DND-41 (cell line): ENCODE results near the gene PRKAG2.

Experiments used
- ATAC-seq: fragments of 200-7000 bp; cut with Tn5 transposase; 3 replicates; pipeline ENCODE4 v1.9.1; 2021; ENCODE audit warnings: low read depth; ENCODE audit not compliant: insufficient read depth
- DNase-seq: peaks from one replicate; pipeline ENCODE4 v3.0.0-alpha.2; 2020
- H2AFZ ChIP-seq: 2 replicates; pipeline ENCODE4 v1.6.0; 2012; ENCODE audit warnings: low read depth, low read length
- H3K27ac ChIP-seq: 2 replicates; pipeline ENCODE4 v1.5.1; 2012; ENCODE audit warnings: low read length, inconsistent platforms
- H3K27me3 ChIP-seq: fragments of 200-600 bp; sonication (generic); 2 replicates; pipeline ENCODE4 v1.6.0; 2012; ENCODE audit warnings: low read length, mild to moderate bottlenecking, inconsistent platforms; ENCODE audit not compliant: insufficient read depth, poor library complexity
- H3K36me3 ChIP-seq: 2 replicates; pipeline ENCODE4 v1.5.1; 2012; ENCODE audit warnings: low read length, inconsistent platforms; ENCODE audit not compliant: insufficient read depth
- H3K4me1 ChIP-seq: 2 replicates; pipeline ENCODE4 v1.5.1; 2012; ENCODE audit warnings: mild to moderate bottlenecking, low read length; ENCODE audit not compliant: insufficient read depth
- H3K4me2 ChIP-seq: 2 replicates; pipeline ENCODE4 v1.6.0; 2012; ENCODE audit warnings: mild to moderate bottlenecking, moderate library complexity, low read length, inconsistent platforms; ENCODE audit not compliant: insufficient read depth
- H3K4me3 ChIP-seq, 2 experiments: fragments of 200-600 bp in 1 of 2; shearing (Covaris generic) in 1 of 2; 2 replicates each; pipeline ENCODE4 v1.5.1; 2012 to 2016; ENCODE audit warnings: inconsistent platforms in 2 of 2, low read length in 2 of 2, mild to moderate bottlenecking in 2 of 2, low read depth in 1 of 2, moderate library complexity in 1 of 2
- H3K79me2 ChIP-seq: 2 replicates; pipeline ENCODE4 v1.6.0; 2012; ENCODE audit warnings: low read length, inconsistent platforms; ENCODE audit not compliant: insufficient read depth
- H3K9ac ChIP-seq: 2 replicates; pipeline ENCODE4 v1.6.0; 2012; ENCODE audit warnings: low read depth, mild to moderate bottlenecking, inconsistent platforms, low read length, moderate library complexity
- H3K9me3 ChIP-seq: 2 replicates; pipeline ENCODE4 v1.5.1; 2012; ENCODE audit warnings: low read length, moderate library complexity, mild to moderate bottlenecking, inconsistent platforms; ENCODE audit not compliant: insufficient read depth, severe bottlenecking
- H4K20me1 ChIP-seq: 2 replicates; pipeline ENCODE4 v1.6.0; 2012; ENCODE audit warnings: low read length; ENCODE audit not compliant: insufficient read depth
- CTCF ChIP-seq: IDR thresholded peaks from 2 replicates; pipeline ENCODE4 v1.5.1; 2012; ENCODE audit warnings: borderline replicate concordance, low read length, moderate library complexity, mild to moderate bottlenecking; ENCODE audit not compliant: poor library complexity, severe bottlenecking; ENCODE audit errors: extremely low read depth
- EZH2 ChIP-seq: IDR thresholded peaks from 3 replicates; pipeline ENCODE4 v1.6.1; 2012; ENCODE audit warnings: borderline replicate concordance, low read depth, mild to moderate bottlenecking, moderate library complexity, low read length, inconsistent platforms; ENCODE audit not compliant: severe bottlenecking

The PRKAG2 gene

GRCh38 chr7:151707757-151708156 is 169.2 kb downstream of the PRKAG2 start:
- H2AFZ ChIP-seq, result no peak overlapping the region
- no peaks in the 10 kb centered on the region for H3K9me3 ChIP-seq
- no peak overlapping the region for H3K9ac ChIP-seq
- no peak for DNase-seq
- no peak overlapping the region for H3K27ac ChIP-seq
- H3K27me3 ChIP-seq, result peaks cover 25% of the 10 kb centered on the region
- H3K36me3 ChIP-seq, result no peaks in the 10 kb centered on the region
- TF ChIP-seq CTCF (no peak), EZH2 (no peak)
- no peak for ATAC-seq
- no peaks in the 10 kb centered on the region for H3K4me1 ChIP-seq
- 0 out of 2 replicates have a peak, but pooled peaks cover 1% of the 10 kb centered on the region for H4K20me1 ChIP-seq
- no peak overlapping the region for H3K4me3 ChIP-seq
- H3K4me2 ChIP-seq, result no peak overlapping the region
- H3K79me2 ChIP-seq, result no peaks in the 10 kb centered on the region

- no peaks in the 10 kb centered on the region for H3K79me2 ChIP-seq
- DNase-seq, result no peak
- no peak for ATAC-seq
- no peak overlapping the region for H3K27ac ChIP-seq
- no peaks in the 10 kb centered on the region for H4K20me1 ChIP-seq
- H3K27me3 ChIP-seq, result peaks cover 25% of the 10 kb centered on the region
- no peak for TF ChIP-seq CTCF
- no peak for TF ChIP-seq EZH2
- H3K9me3 ChIP-seq, result no peaks in the 10 kb centered on the region
- no peak overlapping the region for H3K4me2 ChIP-seq
- H2AFZ ChIP-seq, result no peak overlapping the region
- no peaks in the 10 kb centered on the region for H3K4me1 ChIP-seq
- H3K36me3 ChIP-seq, result no peaks in the 10 kb centered on the region
- H3K4me3 ChIP-seq, result no peak overlapping the region
- no peak overlapping the region for H3K9ac ChIP-seq
Measured at GRCh38 chr7:151707105-151707469, 169.8 kb downstream of the PRKAG2 start.

- no peaks in the 10 kb centered on the region for H3K79me2 ChIP-seq
- no peak overlapping the region for H3K27ac ChIP-seq
- H3K4me2 ChIP-seq, result no peak overlapping the region
- no peak overlapping the region for H3K4me3 ChIP-seq
- no peaks in the 10 kb centered on the region for H3K9me3 ChIP-seq
- no peaks in the 10 kb centered on the region for H3K36me3 ChIP-seq
- no peak for DNase-seq
- H2AFZ ChIP-seq, result no peak overlapping the region
- ATAC-seq, result no peak
- H3K27me3 ChIP-seq, result peaks cover 25% of the 10 kb centered on the region
- no peaks in the 10 kb centered on the region for H3K4me1 ChIP-seq
- H3K9ac ChIP-seq, result no peak overlapping the region
- TF ChIP-seq EZH2 (no peak), CTCF (no peak)
- H4K20me1 ChIP-seq, result no peaks in the 10 kb centered on the region
Measured at GRCh38 chr7:151706277-151707104, 170.4 kb downstream of the PRKAG2 start.
